Prostate gland (tissue), 2 donors: Measurements from ENCODE around the gene GRK4. TPM values are rescaled to one million over a fixed set of nuclear protein-coding genes. Genes with fewer than 3 reads are reported as not detected.

ENCODE experiments used
- DNase-seq: peaks from one replicate; pipeline ENCODE4 v3.0.0-alpha.2; 2019; ENCODE audit warnings: low spot score
- H3K27ac ChIP-seq, 2 donors: fragments of 200-600 bp; sonication (generic); 2 replicates each; pipeline ENCODE4 v1.5.1; 2017 to 2019
- H3K27me3 ChIP-seq: fragments of 200-600 bp; sonication (generic); replicated peaks from 2 replicates; pipeline ENCODE4 v1.5.1; 2019; ENCODE audit not compliant: insufficient read depth
- H3K36me3 ChIP-seq, 2 donors: fragments of 200-600 bp; sonication (generic); 1 replicate in 1 of 2; 2 replicates in 1 of 2; pipeline versions ENCODE4 v1.5.1 to v1.8.1; 2017 to 2019
- H3K4me1 ChIP-seq: fragments of 200-600 bp; sonication (generic); replicated peaks from 2 replicates; pipeline ENCODE4 v1.5.1; 2019
- H3K4me3 ChIP-seq, 2 donors: fragments of 200-600 bp; sonication (generic); 2 replicates each; pipeline ENCODE4 v1.5.1; 2017 to 2019
- H3K9me3 ChIP-seq: fragments of 200-600 bp; sonication (generic); 2 replicates; pipeline ENCODE4 v1.5.1; 2017
- CTCF ChIP-seq, 4 experiments: fragments of 200-600 bp in 2 of 4; fragments of 450-650 bp in 2 of 4; sonication (generic) in 2 of 4; IDR thresholded peaks; 1 replicate in 3 of 4; 2 replicates in 1 of 4; pipeline ENCODE4 v1.5.1; 2016 to 2019; ENCODE audit warnings: antibody characterized with exemption in 4 of 4, mild to moderate bottlenecking in 2 of 4, moderate library complexity in 2 of 4
- POLR2A ChIP-seq: fragments of 450-650 bp; IDR thresholded peaks from one replicate; pipeline ENCODE4 v1.6.1; 2016; ENCODE audit warnings: antibody characterized with exemption, mild to moderate bottlenecking
- POLR2AphosphoS5 ChIP-seq: sonication (generic); formaldehyde crosslinking; IDR thresholded peaks from one replicate; pipeline ENCODE4 v1.6.1; 2017; ENCODE audit warnings: antibody characterized with exemption
- WGBS: methylation state at CpG from one replicate; pipeline ENCODE4 v1.1.5; 2018; 5-methylcytosine and 5-hydroxymethylcytosine counted together
- intact Hi-C: fragments of 100-400 bp; cut with DNase I; formaldehyde crosslinking; loops from one replicate; pipeline ENCODE4 v1.14.2; 2022
- small RNA-seq, 2 donors: library from RNA; depleted of rRNA; stranded (forward); fragments of <200 nt; gene quantifications; one replicate each; pipeline ENCODE3, GENCODE V24; 2016
- total RNA-seq, 2 donors: library from RNA; depleted of rRNA; stranded (reverse); fragments of >200 nt; gene quantifications; one replicate each; pipeline ENCODE4 v1.1.0, GENCODE V29; 2016

The GRK4 gene
- total RNA-seq, 2 donors from 2014 or later: 3.4 to 18.9 TPM

GRCh38 chr4:3083732-3084131 lies 120.4 kb downstream of the GRK4 start:
- Histone ChIP-seq H3K4me1 (no peaks in the 10 kb centered on the region), H3K4me3 (no peak overlapping the region), H3K36me3 (no peaks in the 10 kb centered on the region), H3K9me3 (no peaks in the 10 kb centered on the region), H3K27ac (no peak overlapping the region), H3K27me3 (no peaks in the 10 kb centered on the region)
- intact Hi-C loops: no loop called here
- WGBS: 0% methylated on average over 1 of the region's 1 CpG
- TF ChIP-seq POLR2AphosphoS5 (no peak), POLR2A (no peak), CTCF (IDR thresholded peaks at IDR 0.05) (no peak)
- DNase-seq: no peak

GRCh38 chr4:3085948-3086670 lies 122.7 kb downstream of the GRK4 start:
- Histone ChIP-seq H3K27ac (no peak overlapping the region), H3K27me3 (no peaks in the 10 kb centered on the region), H3K36me3 (no peaks in the 10 kb centered on the region), H3K9me3 (no peaks in the 10 kb centered on the region), H3K4me1 (no peaks in the 10 kb centered on the region), H3K4me3 (no peak overlapping the region)
- intact Hi-C loops: no loop called here
- DNase-seq: no peak
- 91% methylated on average over 10 of the region's 10 CpGs for WGBS
- TF ChIP-seq CTCF (IDR thresholded peaks at IDR 0.05) (no peak), POLR2A (no peak), POLR2AphosphoS5 (no peak)

- WGBS: 85% methylated on average over 4 of the region's 4 CpGs
- intact Hi-C loops: no loop called here
- no peak for DNase-seq
- no peak for TF ChIP-seq POLR2AphosphoS5
- no peak for TF ChIP-seq CTCF (IDR thresholded peaks at IDR 0.05)
- TF ChIP-seq POLR2A: no peak
- no peaks in the 10 kb centered on the region for H3K4me1 ChIP-seq
- no peaks in the 10 kb centered on the region for H3K36me3 ChIP-seq
- no peak overlapping the region for H3K27ac ChIP-seq
- no peak overlapping the region for H3K4me3 ChIP-seq
- H3K9me3 ChIP-seq: no peaks in the 10 kb centered on the region
- H3K27me3 ChIP-seq: no peaks in the 10 kb centered on the region
Observed at GRCh38 chr4:3087115-3087797, 123.9 kb downstream of the GRK4 start.

Small RNA genes lying within 50 kb of the gene (small RNA-seq; reads per million reads assigned to genes)
- gene RF02134 (0 reads per million in 2 donors), gene RF02135 (0 reads per million in 2 donors), gene RNU6-204P (0 reads per million in 2 donors)

Other genes starting within 250 kb of the GRK4 start
- 10 to 100 TPM; 54.8 to 94.0 TPM for gene TNIP2, start 207.2 kb upstream of the GRK4 start, total RNA-seq
- 10 to 100 TPM; 24.3 to 41.3 TPM for gene SH3BP2, start 170.5 kb upstream of the GRK4 start, total RNA-seq
- gene ADD1, start 119.7 kb upstream of the GRK4 start, total RNA-seq: 100 to 1,000 TPM; 164 to 321 TPM
- 10 to 100 TPM; 16.0 to 17.8 TPM for gene NOP14, start 165 bp upstream of the GRK4 start, total RNA-seq
- gene HTT-AS, start 111.0 kb downstream of the GRK4 start, total RNA-seq: not detected
- 10 to 100 TPM; 37.8 to 97.8 TPM for gene HTT, start 111.1 kb downstream of the GRK4 start, total RNA-seq